Measurements from ENCODE around the gene AHNAK2.

GRCh38 chr14:104998801-104999200, 20.6 kb upstream of the AHNAK2 start:
- no peak for TF ChIP-seq CTCF (conservative IDR thresholded peaks at IDR 0.05)
- no peak for TF ChIP-seq ZFX (IDR thresholded peaks at IDR 0.05)
